ENCODE results near the gene SENP6. TPM values are rescaled to one million over a fixed set of nuclear protein-coding genes. Genes with fewer than 3 reads are reported as not detected.
"Not testable (repeated sequence)": the region's sequence is repeated elsewhere in the genome, so short reads cannot be mapped to it uniquely, and the experiment has no call there.

Gene SENP6
- total RNA-seq, 1 donor = 135 TPM

- H3K27me3 ChIP-seq (ENCODE audit: insufficient read depth, low read length) = no peaks in the 10 kb centered on the region
- H3K4me3 ChIP-seq (ENCODE audit: low read length) = no peak overlapping the region
- no peaks in the 10 kb centered on the region for H3K9me3 ChIP-seq (ENCODE audit: low read depth, low read length)
- H3K4me1 ChIP-seq (ENCODE audit: insufficient read depth, low read length) = no peaks in the 10 kb centered on the region
Measured at GRCh38 chr6:75673884-75674283, 72.2 kb downstream of the SENP6 start.

GRCh38 chr6:75676377-75676776 is 74.7 kb downstream of the SENP6 start:
- no peaks in the 10 kb centered on the region for H3K9me3 ChIP-seq (ENCODE audit: low read depth, low read length)
- H3K4me3 ChIP-seq (ENCODE audit: low read length) = no peak overlapping the region
- no peaks in the 10 kb centered on the region for H3K27me3 ChIP-seq (ENCODE audit: insufficient read depth, low read length)

GRCh38 chr6:75682548-75682947 is 80.9 kb downstream of the SENP6 start:
- H3K4me1 ChIP-seq (ENCODE audit: insufficient read depth, low read length); H3K9me3 ChIP-seq (ENCODE audit: low read depth, low read length); H3K4me3 ChIP-seq (ENCODE audit: low read length); H3K27me3 ChIP-seq (ENCODE audit: insufficient read depth, low read length): not testable (repeated sequence)

More at GRCh38 chr6:75676377-75676776, 74.7 kb downstream of the SENP6 start:
- no peaks in the 10 kb centered on the region for H3K4me1 ChIP-seq (ENCODE audit: insufficient read depth, low read length)

- not testable (repeated sequence) for H3K4me1 ChIP-seq (ENCODE audit: insufficient read depth, low read length); H3K4me3 ChIP-seq (ENCODE audit: low read length); H3K27me3 ChIP-seq (ENCODE audit: insufficient read depth, low read length); H3K9me3 ChIP-seq (ENCODE audit: low read depth, low read length)
Measured at GRCh38 chr6:75683005-75683404, 81.3 kb downstream of the SENP6 start.

GRCh38 chr6:75687535-75687934 is 85.9 kb downstream of the SENP6 start:
- H3K27me3 ChIP-seq (ENCODE audit: insufficient read depth, low read length); H3K9me3 ChIP-seq (ENCODE audit: low read depth, low read length); H3K4me1 ChIP-seq (ENCODE audit: insufficient read depth, low read length); H3K4me3 ChIP-seq (ENCODE audit: low read length): not testable (repeated sequence)

GRCh38 chr6:75687937-75688336 is 86.3 kb downstream of the SENP6 start:
- not testable (repeated sequence) for H3K4me3 ChIP-seq (ENCODE audit: low read length)

GRCh38 chr6:75689576-75689975 is 87.9 kb downstream of the SENP6 start:
- Histone ChIP-seq H3K4me3 (ENCODE audit: low read length) (no peak overlapping the region), H3K9me3 (ENCODE audit: low read depth, low read length) (no peaks in the 10 kb centered on the region), H3K4me1 (ENCODE audit: insufficient read depth, low read length) (no peaks in the 10 kb centered on the region)

More at GRCh38 chr6:75687937-75688336, 86.3 kb downstream of the SENP6 start:
- not testable (repeated sequence) for H3K9me3 ChIP-seq (ENCODE audit: low read depth, low read length); H3K27me3 ChIP-seq (ENCODE audit: insufficient read depth, low read length); H3K4me1 ChIP-seq (ENCODE audit: insufficient read depth, low read length)

GRCh38 chr6:75691012-75691411 is 89.3 kb downstream of the SENP6 start:
- Histone ChIP-seq H3K4me1 (ENCODE audit: insufficient read depth, low read length) (no peaks in the 10 kb centered on the region), H3K4me3 (ENCODE audit: low read length) (no peak overlapping the region), H3K9me3 (ENCODE audit: low read depth, low read length) (no peaks in the 10 kb centered on the region), H3K27me3 (ENCODE audit: insufficient read depth, low read length) (no peaks in the 10 kb centered on the region)

More at GRCh38 chr6:75689576-75689975, 87.9 kb downstream of the SENP6 start:
- H3K27me3 ChIP-seq (ENCODE audit: insufficient read depth, low read length) = no peaks in the 10 kb centered on the region

- no peaks in the 10 kb centered on the region for H3K9me3 ChIP-seq (ENCODE audit: low read depth, low read length)
Measured at GRCh38 chr6:75693534-75693933, 91.9 kb downstream of the SENP6 start.

GRCh38 chr6:75694406-75694805 is 92.7 kb downstream of the SENP6 start:
- no peaks in the 10 kb centered on the region for H3K4me1 ChIP-seq (ENCODE audit: insufficient read depth, low read length)
- H3K4me3 ChIP-seq (ENCODE audit: low read length) = no peak overlapping the region
- H3K27me3 ChIP-seq (ENCODE audit: insufficient read depth, low read length) = no peaks in the 10 kb centered on the region
- H3K9me3 ChIP-seq (ENCODE audit: low read depth, low read length) = no peaks in the 10 kb centered on the region

More at GRCh38 chr6:75693534-75693933, 91.9 kb downstream of the SENP6 start:
- Histone ChIP-seq H3K27me3 (ENCODE audit: insufficient read depth, low read length) (no peaks in the 10 kb centered on the region), H3K4me1 (ENCODE audit: insufficient read depth, low read length) (no peaks in the 10 kb centered on the region), H3K4me3 (ENCODE audit: low read length) (no peak overlapping the region)

GRCh38 chr6:75708334-75708733 is 106.7 kb downstream of the SENP6 start:
- H3K4me3 ChIP-seq (ENCODE audit: low read length); H3K4me1 ChIP-seq (ENCODE audit: insufficient read depth, low read length); H3K9me3 ChIP-seq (ENCODE audit: low read depth, low read length); H3K27me3 ChIP-seq (ENCODE audit: insufficient read depth, low read length): not testable (repeated sequence)

GRCh38 chr6:75711173-75711572 is 109.5 kb downstream of the SENP6 start:
- no peaks in the 10 kb centered on the region for H3K9me3 ChIP-seq (ENCODE audit: low read depth, low read length)
- no peaks in the 10 kb centered on the region for H3K4me1 ChIP-seq (ENCODE audit: insufficient read depth, low read length)
- H3K27me3 ChIP-seq (ENCODE audit: insufficient read depth, low read length) = no peaks in the 10 kb centered on the region
- H3K4me3 ChIP-seq (ENCODE audit: low read length) = no peak overlapping the region

- no peaks in the 10 kb centered on the region for H3K9me3 ChIP-seq (ENCODE audit: low read depth, low read length)
- H3K27me3 ChIP-seq (ENCODE audit: insufficient read depth, low read length) = no peaks in the 10 kb centered on the region
- H3K4me1 ChIP-seq (ENCODE audit: insufficient read depth, low read length) = no peaks in the 10 kb centered on the region
- no peak overlapping the region for H3K4me3 ChIP-seq (ENCODE audit: low read length)
Measured at GRCh38 chr6:75719133-75719532, 117.5 kb downstream of the SENP6 start.

GRCh38 chr6:75723382-75723781 is 121.7 kb downstream of the SENP6 start:
- no peaks in the 10 kb centered on the region for H3K4me1 ChIP-seq (ENCODE audit: insufficient read depth, low read length)
- H3K27me3 ChIP-seq (ENCODE audit: insufficient read depth, low read length) = no peaks in the 10 kb centered on the region
- H3K4me3 ChIP-seq (ENCODE audit: low read length) = no peak overlapping the region
- H3K9me3 ChIP-seq (ENCODE audit: low read depth, low read length) = no peaks in the 10 kb centered on the region

GRCh38 chr6:75727206-75727605 is 125.5 kb downstream of the SENP6 start:
- H3K4me3 ChIP-seq (ENCODE audit: low read length) = no peak overlapping the region
- no peaks in the 10 kb centered on the region for H3K9me3 ChIP-seq (ENCODE audit: low read depth, low read length)
- peaks cover 2% of the 10 kb centered on the region for H3K27me3 ChIP-seq (ENCODE audit: insufficient read depth, low read length)
- H3K4me1 ChIP-seq (ENCODE audit: insufficient read depth, low read length) = no peaks in the 10 kb centered on the region

GRCh38 chr6:75731029-75731428 is 129.3 kb downstream of the SENP6 start:
- not testable (repeated sequence) for H3K4me1 ChIP-seq (ENCODE audit: insufficient read depth, low read length); H3K4me3 ChIP-seq (ENCODE audit: low read length); H3K27me3 ChIP-seq (ENCODE audit: insufficient read depth, low read length); H3K9me3 ChIP-seq (ENCODE audit: low read depth, low read length)

All from mononuclear cell (primary cell).